SK-N-SH (cell line): ENCODE measurements around the gene GRIP1. TPM values are rescaled to one million over a fixed set of nuclear protein-coding genes. Genes with fewer than 3 reads are reported as not detected.

ENCODE experiments used
- CTCF ChIA-PET: fragments of 300-600, 350-600 bp; formaldehyde crosslinking; extraction: SDS; loops from one replicate; lab custom pipeline; 2021; lab: Yijun Ruan, JAX
- POLR2A ChIA-PET: fragments of 350-600 bp; sonication (Branson Sonifier 250); formaldehyde crosslinking; extraction: SDS; loops from one replicate; lab custom pipeline; 2020; ENCODE audit warnings: antibody characterized with exemption, inconsistent platforms; lab: Yijun Ruan, JAX
- DNase-seq: peaks from one replicate; pipeline ENCODE4 v3.0.0; 2012
- H2AFZ ChIP-seq: fragments of 200-600 bp; sonication (generic); 2 replicates; pipeline ENCODE4 v1.8.1; 2016; ENCODE audit warnings: antibody characterized with exemption, mild to moderate bottlenecking, low read depth
- H3F3A ChIP-seq: fragments of 200-600 bp; sonication (generic); replicated peaks from 2 replicates; pipeline ENCODE3; 2016; ENCODE audit warnings: antibody characterized with exemption, mild to moderate bottlenecking; ENCODE audit not compliant: insufficient read depth
- H3K27ac ChIP-seq, 2 experiments: fragments of 200-500 bp in 1 of 2; fragments of 200-600 bp in 1 of 2; sonication (Bioruptor generic) in 1 of 2; sonication (generic), shearing (Covaris generic) in 1 of 2; 2 replicates each; pipeline versions ENCODE4 v1.5.1 to v1.6.1; 2014 to 2016; ENCODE audit warnings: low read depth in 2 of 2, inconsistent platforms in 1 of 2, low read length in 1 of 2, mild to moderate bottlenecking in 1 of 2, mixed read lengths in 1 of 2
- H3K27me3 ChIP-seq: fragments of 200-600 bp; sonication (generic), shearing (Covaris generic); 2 replicates; pipeline ENCODE4 v1.6.1; 2016; ENCODE audit warnings: mixed run types; ENCODE audit not compliant: insufficient read depth
- H3K36me3 ChIP-seq, 2 experiments: fragments of 200-500 bp in 1 of 2; fragments of 200-600 bp in 1 of 2; sonication (Bioruptor generic) in 1 of 2; sonication (generic) in 1 of 2; replicated peaks in 1 of 2; 2 replicates each; pipeline versions ENCODE3 to v1.5.1; 2014 to 2016; ENCODE audit warnings: low read length in 1 of 2, mild to moderate bottlenecking in 1 of 2; ENCODE audit not compliant: insufficient read depth in 2 of 2, control insufficient read depth in 1 of 2
- H3K4me1 ChIP-seq, 2 experiments: fragments of 200-500 bp in 1 of 2; fragments of 200-600 bp in 1 of 2; sonication (Bioruptor generic) in 1 of 2; sonication (generic), shearing (Covaris generic) in 1 of 2; 2 replicates each; pipeline versions ENCODE4 v1.5.1 to v1.6.1; 2014 to 2016; ENCODE audit warnings: low read depth in 1 of 2, low read length in 1 of 2, mixed run types in 1 of 2; ENCODE audit not compliant: insufficient read depth in 2 of 2, control insufficient read depth in 1 of 2
- H3K4me2 ChIP-seq: fragments of 200-600 bp; sonication (generic), shearing (Covaris generic); 2 replicates; pipeline ENCODE4 v1.6.1; 2017; ENCODE audit warnings: mixed run types
- H3K4me3 ChIP-seq, 2 experiments: fragments of 200-500 bp in 1 of 2; fragments of 200-600 bp in 1 of 2; sonication (Bioruptor generic) in 1 of 2; sonication (generic), shearing (Covaris generic) in 1 of 2; 2 replicates each; pipeline versions ENCODE4 v1.5.1 to v1.8.1; 2014 to 2016; ENCODE audit warnings: low read depth in 2 of 2, inconsistent platforms in 1 of 2, low read length in 1 of 2, mild to moderate bottlenecking in 1 of 2, mixed read lengths in 1 of 2, moderate library complexity in 1 of 2
- H3K79me2 ChIP-seq: fragments of 200-600 bp; sonication (generic); 2 replicates; pipeline ENCODE4 v1.8.1; 2017; ENCODE audit warnings: mild to moderate bottlenecking; ENCODE audit not compliant: insufficient read depth
- H3K9ac ChIP-seq: fragments of 200-600 bp; sonication (generic); 2 replicates; pipeline ENCODE4 v1.6.1; 2017; ENCODE audit warnings: mixed run types
- H3K9me2 ChIP-seq: fragments of 200-600 bp; sonication (generic); 2 replicates; pipeline ENCODE4 v1.6.1; 2017; ENCODE audit warnings: mixed run types
- H3K9me3 ChIP-seq: fragments of 200-600 bp; sonication (generic); 2 replicates; pipeline ENCODE4 v1.6.1; 2017; ENCODE audit warnings: mixed run types, mild to moderate bottlenecking, moderate library complexity
- H4K20me1 ChIP-seq: fragments of 200-600 bp; sonication (generic); 2 replicates; pipeline ENCODE4 v1.6.1; 2017; ENCODE audit warnings: mild to moderate bottlenecking, mixed run types; ENCODE audit not compliant: insufficient read depth
- CHD2 ChIP-seq: fragments of 150-350 bp; IDR thresholded peaks from 2 replicates; pipeline ENCODE4 v1.6.1; 2018; ENCODE audit warnings: low read length; ENCODE audit not compliant: partially characterized antibody
- EP300 ChIP-seq, 2 experiments: IDR thresholded peaks; 2 replicates each; pipeline versions ENCODE4 v1.4.0 to v1.6.1; 2012; ENCODE audit warnings: borderline replicate concordance in 1 of 2, low read depth in 1 of 2, low read length in 1 of 2
- EZH2phosphoT487 ChIP-seq: fragments of 200-600 bp; sonication (generic); IDR thresholded peaks from 2 replicates; pipeline ENCODE4 v1.6.1; 2017; ENCODE audit warnings: low read depth, mixed run types, mild to moderate bottlenecking, antibody characterized with exemption, moderate library complexity, borderline replicate concordance
- FOXJ3 ChIP-seq: sonication (generic); formaldehyde crosslinking; IDR thresholded peaks from 2 replicates; pipeline ENCODE4 v1.5.1; 2020; ENCODE audit warnings: mild to moderate bottlenecking, missing genetic modification reagents
- GABPA ChIP-seq: IDR thresholded peaks from 2 replicates; pipeline ENCODE4 v1.4.0; 2012; ENCODE audit warnings: low read depth, mild to moderate bottlenecking
- GATA2 ChIP-seq: sonication (generic); formaldehyde crosslinking; IDR thresholded peaks from 2 replicates; pipeline ENCODE4 v1.5.0; 2020; ENCODE audit warnings: mild to moderate bottlenecking, missing genetic modification reagents
- NRF1 ChIP-seq: IDR thresholded peaks from 2 replicates; pipeline ENCODE4 v1.6.1; 2012; ENCODE audit warnings: low read depth, mild to moderate bottlenecking, low read length
- RAD21 ChIP-seq: IDR thresholded peaks from 2 replicates; pipeline ENCODE4 v1.6.1; 2012; ENCODE audit warnings: mild to moderate bottlenecking, low read length
- RXRA ChIP-seq: IDR thresholded peaks from 2 replicates; pipeline ENCODE4 v1.4.0; 2012; ENCODE audit warnings: low read depth, mild to moderate bottlenecking, borderline replicate concordance
- TAF1 ChIP-seq: IDR thresholded peaks from 2 replicates; pipeline ENCODE4 v1.6.1; 2012; ENCODE audit warnings: low read depth, mild to moderate bottlenecking, low read length, moderate library complexity, borderline replicate concordance
- TCF12 ChIP-seq: IDR thresholded peaks from 2 replicates; pipeline ENCODE4 v1.4.0; 2012
- WGBS: methylation state at CpG from one replicate; pipeline ENCODE4 v1.1.6; 2017; ENCODE audit warnings: low lambda C conversion rate; 5-methylcytosine and 5-hydroxymethylcytosine counted together
- polyA plus RNA-seq, 3 experiments: library from polyadenylated mRNA; depleted of rRNA; stranded (reverse); fragments of >200 nt; gene quantifications; 2 replicates each; pipeline ENCODE4 v1.2.3, GENCODE V29; 2012
- TF ChIP-seq, protein P1 (sequence below): IDR thresholded peaks from 2 replicates; pipeline ENCODE4 v1.4.0; 2012; ENCODE audit warnings: low read depth, borderline replicate concordance
- TF ChIP-seq, protein P2 (sequence below): fragments of 200-600 bp; sonication (generic); IDR thresholded peaks from 2 replicates; pipeline ENCODE4 v1.6.1; 2017; ENCODE audit warnings: antibody characterized with exemption, mild to moderate bottlenecking, moderate library complexity

The GRIP1 gene
- polyA plus RNA-seq, 1 of the 3 experiments (the other 2 are of a cell fraction) = 0.07 TPM

- no peak overlapping the region for H3K9ac ChIP-seq
- POLR2A ChIA-PET = no interaction called here
- WGBS = 3% methylated on average over 1 of the region's 1 CpG
- DNase-seq = no peak
- H3K4me1 ChIP-seq = no peaks in the 10 kb centered on the region
- no peaks in the 10 kb centered on the region for H3K36me3 ChIP-seq
- TF ChIP-seq, protein P1, sequence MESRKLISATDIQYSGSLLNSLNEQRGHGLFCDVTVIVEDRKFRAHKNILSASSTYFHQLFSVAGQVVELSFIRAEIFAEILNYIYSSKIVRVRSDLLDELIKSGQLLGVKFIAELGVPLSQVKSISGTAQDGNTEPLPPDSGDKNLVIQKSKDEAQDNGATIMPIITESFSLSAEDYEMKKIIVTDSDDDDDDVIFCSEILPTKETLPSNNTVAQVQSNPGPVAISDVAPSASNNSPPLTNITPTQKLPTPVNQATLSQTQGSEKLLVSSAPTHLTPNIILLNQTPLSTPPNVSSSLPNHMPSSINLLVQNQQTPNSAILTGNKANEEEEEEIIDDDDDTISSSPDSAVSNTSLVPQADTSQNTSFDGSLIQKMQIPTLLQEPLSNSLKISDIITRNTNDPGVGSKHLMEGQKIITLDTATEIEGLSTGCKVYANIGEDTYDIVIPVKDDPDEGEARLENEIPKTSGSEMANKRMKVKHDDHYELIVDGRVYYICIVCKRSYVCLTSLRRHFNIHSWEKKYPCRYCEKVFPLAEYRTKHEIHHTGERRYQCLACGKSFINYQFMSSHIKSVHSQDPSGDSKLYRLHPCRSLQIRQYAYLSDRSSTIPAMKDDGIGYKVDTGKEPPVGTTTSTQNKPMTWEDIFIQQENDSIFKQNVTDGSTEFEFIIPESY = no peak
- no peak for TF ChIP-seq NRF1
- TF ChIP-seq TCF12 = no peak
- no peak for TF ChIP-seq TAF1
- TF ChIP-seq GATA2 = no peak
- TF ChIP-seq EP300 (IDR thresholded peaks at IDR 0.05; ENCODE audit: borderline replicate concordance in 1 of 2, low read depth in 1 of 2, low read length in 1 of 2) = no peak
- no peaks in the 10 kb centered on the region for H3K27me3 ChIP-seq
- no peaks in the 10 kb centered on the region for H4K20me1 ChIP-seq
- H2AFZ ChIP-seq = no peak overlapping the region
- H3K4me3 ChIP-seq = no peak overlapping the region
- H3K79me2 ChIP-seq = no peaks in the 10 kb centered on the region
- H3K9me2 ChIP-seq = no peaks in the 10 kb centered on the region
- no peaks in the 10 kb centered on the region for H3F3A ChIP-seq
- no peak overlapping the region for H3K4me2 ChIP-seq
- H3K27ac ChIP-seq = no peak overlapping the region
- CTCF ChIA-PET = interaction anchor here (1.0 kb wide), 1 partner anchor 8 kb away, joined by 3 read pairs; no protein-coding TSS in a partner anchor
- H3K9me3 ChIP-seq = no peaks in the 10 kb centered on the region
Measured at GRCh38 chr12:66664076-66664475, 14.8 kb downstream of the GRIP1 start.

- CTCF ChIA-PET = interaction anchor here (1.0 kb wide), 1 partner anchor 8 kb away, joined by 3 read pairs; no protein-coding TSS in a partner anchor
Measured at GRCh38 chr12:66663611-66664010, 15.3 kb downstream of the GRIP1 start.

More at GRCh38 chr12:66663611-66664010, 15.3 kb downstream of the GRIP1 start:
- Histone ChIP-seq H3K4me2 (no peak overlapping the region), H3K79me2 (no peaks in the 10 kb centered on the region), H3K4me3 (no peak overlapping the region), H2AFZ (no peak overlapping the region), H3K9ac (no peak overlapping the region)
- POLR2A ChIA-PET = no interaction called here
- TF ChIP-seq, protein P2, sequence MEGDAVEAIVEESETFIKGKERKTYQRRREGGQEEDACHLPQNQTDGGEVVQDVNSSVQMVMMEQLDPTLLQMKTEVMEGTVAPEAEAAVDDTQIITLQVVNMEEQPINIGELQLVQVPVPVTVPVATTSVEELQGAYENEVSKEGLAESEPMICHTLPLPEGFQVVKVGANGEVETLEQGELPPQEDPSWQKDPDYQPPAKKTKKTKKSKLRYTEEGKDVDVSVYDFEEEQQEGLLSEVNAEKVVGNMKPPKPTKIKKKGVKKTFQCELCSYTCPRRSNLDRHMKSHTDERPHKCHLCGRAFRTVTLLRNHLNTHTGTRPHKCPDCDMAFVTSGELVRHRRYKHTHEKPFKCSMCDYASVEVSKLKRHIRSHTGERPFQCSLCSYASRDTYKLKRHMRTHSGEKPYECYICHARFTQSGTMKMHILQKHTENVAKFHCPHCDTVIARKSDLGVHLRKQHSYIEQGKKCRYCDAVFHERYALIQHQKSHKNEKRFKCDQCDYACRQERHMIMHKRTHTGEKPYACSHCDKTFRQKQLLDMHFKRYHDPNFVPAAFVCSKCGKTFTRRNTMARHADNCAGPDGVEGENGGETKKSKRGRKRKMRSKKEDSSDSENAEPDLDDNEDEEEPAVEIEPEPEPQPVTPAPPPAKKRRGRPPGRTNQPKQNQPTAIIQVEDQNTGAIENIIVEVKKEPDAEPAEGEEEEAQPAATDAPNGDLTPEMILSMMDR = no peak
- no peak for TF ChIP-seq EZH2phosphoT487
- no peak for TF ChIP-seq FOXJ3 (CRISPR knock-in tag)
- TF ChIP-seq RXRA = no peak
- TF ChIP-seq GABPA = no peak
- TF ChIP-seq CHD2 = no peak
- TF ChIP-seq RAD21 = no peak
- TF ChIP-seq, all 33 proteins: peak for 0
- DNase-seq = no peak
- Histone ChIP-seq H3K36me3 (no peaks in the 10 kb centered on the region), H3K27ac (no peak overlapping the region), H3K9me3 (no peaks in the 10 kb centered on the region), H3K27me3 (no peaks in the 10 kb centered on the region), H4K20me1 (no peaks in the 10 kb centered on the region), H3K9me2 (no peaks in the 10 kb centered on the region), H3K4me1 (no peaks in the 10 kb centered on the region), H3F3A (no peaks in the 10 kb centered on the region)
- WGBS = 11% methylated on average over 5 of the region's 5 CpGs
